ENCODE data around the gene CHST12. TPM values are rescaled to one million over a fixed set of nuclear protein-coding genes. Genes with fewer than 3 reads are reported as not detected.
"Not testable (repeated sequence)": the region's sequence is repeated elsewhere in the genome, so short reads cannot be mapped to it uniquely, and the experiment has no call there.

CHST12 gene
- total RNA-seq, 2 donors from 2014 or later, result 8.7 to 8.8 TPM

- H3K36me3 ChIP-seq, result no peaks in the 10 kb centered on the region
- intact Hi-C loops (cut with DNase I), result no loop called here
- no peak for DNase-seq
- no peaks in the 10 kb centered on the region for H3K27me3 ChIP-seq
- H3K9me3 ChIP-seq, result no peaks in the 10 kb centered on the region
- no peak overlapping the region for H3K9ac ChIP-seq (ENCODE audit: low read depth in 2 of 2, low read length in 2 of 2)
- no peak overlapping the region for H3K4me3 ChIP-seq
- H3K4me1 ChIP-seq, result no peaks in the 10 kb centered on the region
- TF ChIP-seq CTCF (IDR thresholded peaks at IDR 0.05), result no peak
- no peak overlapping the region for H3K27ac ChIP-seq
Measured at GRCh38 chr7:2416650-2417049, 13.2 kb downstream of the CHST12 start.

GRCh38 chr7:2417178-2417577, 13.8 kb downstream of the CHST12 start:
- DNase-seq; H3K9me3 ChIP-seq; H3K27ac ChIP-seq; H3K4me3 ChIP-seq; H3K9ac ChIP-seq (ENCODE audit: low read depth in 2 of 2, low read length in 2 of 2); H3K27me3 ChIP-seq; H3K36me3 ChIP-seq; H3K4me1 ChIP-seq; intact Hi-C loops (cut with DNase I): not testable (repeated sequence)

GRCh38 chr7:2417981-2418481, 14.6 kb downstream of the CHST12 start:
- H3K27ac ChIP-seq, result no peak overlapping the region
- H3K27me3 ChIP-seq, result no peaks in the 10 kb centered on the region
- H3K9ac ChIP-seq (ENCODE audit: low read depth in 2 of 2, low read length in 2 of 2), result no peak overlapping the region
- no peaks in the 10 kb centered on the region for H3K9me3 ChIP-seq
- no peaks in the 10 kb centered on the region for H3K4me1 ChIP-seq
- TF ChIP-seq CTCF (IDR thresholded peaks at IDR 0.05), result no peak
- no peaks in the 10 kb centered on the region for H3K36me3 ChIP-seq
- intact Hi-C loops (cut with DNase I), result no loop called here
- no peak for DNase-seq
- H3K4me3 ChIP-seq, result no peak overlapping the region

GRCh38 chr7:2420216-2420933, 17.0 kb downstream of the CHST12 start:
- no peak for TF ChIP-seq CTCF (IDR thresholded peaks at IDR 0.05)
- intact Hi-C loops (cut with DNase I), result no loop called here
- no peak overlapping the region for H3K27ac ChIP-seq
- no peaks in the 10 kb centered on the region for H3K9me3 ChIP-seq
- H3K27me3 ChIP-seq, result no peaks in the 10 kb centered on the region
- no peak for DNase-seq
- no peak overlapping the region for H3K9ac ChIP-seq (ENCODE audit: low read depth in 2 of 2, low read length in 2 of 2)
- no peak overlapping the region for H3K4me3 ChIP-seq
- H3K4me1 ChIP-seq, result no peaks in the 10 kb centered on the region
- H3K36me3 ChIP-seq, result no peaks in the 10 kb centered on the region

- DNase-seq, result no peak
- Histone ChIP-seq H3K36me3 (no peaks in the 10 kb centered on the region), H3K27ac (no peak overlapping the region), H3K4me3 (no peak overlapping the region), H3K4me1 (no peaks in the 10 kb centered on the region), H3K27me3 (no peaks in the 10 kb centered on the region), H3K9me3 (no peaks in the 10 kb centered on the region), H3K9ac (ENCODE audit: low read depth in 2 of 2, low read length in 2 of 2) (no peak overlapping the region)
- intact Hi-C loops (cut with DNase I), result no loop called here
- no peak for TF ChIP-seq CTCF (IDR thresholded peaks at IDR 0.05)
Measured at GRCh38 chr7:2421943-2422310, 18.5 kb downstream of the CHST12 start.

GRCh38 chr7:2425749-2426148, 22.3 kb downstream of the CHST12 start:
- Histone ChIP-seq H3K4me3 (no peak overlapping the region), H3K27me3 (no peaks in the 10 kb centered on the region), H3K9ac (ENCODE audit: low read depth in 2 of 2, low read length in 2 of 2) (no peak overlapping the region), H3K36me3 (no peaks in the 10 kb centered on the region), H3K27ac (no peak overlapping the region), H3K4me1 (no peaks in the 10 kb centered on the region), H3K9me3 (no peaks in the 10 kb centered on the region)
- intact Hi-C loops (cut with DNase I), result no loop called here
- DNase-seq, result no peak
- TF ChIP-seq CTCF (IDR thresholded peaks at IDR 0.05), result no peak

All from colonic mucosa (tissue), 4 donors.